Mammary epithelial cell (primary cell): ENCODE results near the gene GGA3.

Source experiments
- EZH2 ChIP-seq: IDR thresholded peaks from 2 replicates; pipeline ENCODE4 v1.6.1; 2012; ENCODE audit warnings: low read length, inconsistent platforms, borderline replicate concordance
- TF ChIP-seq, protein P1 (sequence below), 2 donors: IDR thresholded peaks in 1 of 2; conservative IDR thresholded peaks in 1 of 2; 2 replicates each; pipeline ENCODE4 v1.5.1; 2011 to 2012; ENCODE audit warnings: inconsistent platforms in 2 of 2, low read length in 2 of 2, mild to moderate bottlenecking in 2 of 2, control low read depth in 1 of 2, low read depth in 1 of 2; ENCODE audit not compliant: insufficient read depth in 1 of 2; ENCODE audit errors: extremely low read depth in 1 of 2

DNA sequence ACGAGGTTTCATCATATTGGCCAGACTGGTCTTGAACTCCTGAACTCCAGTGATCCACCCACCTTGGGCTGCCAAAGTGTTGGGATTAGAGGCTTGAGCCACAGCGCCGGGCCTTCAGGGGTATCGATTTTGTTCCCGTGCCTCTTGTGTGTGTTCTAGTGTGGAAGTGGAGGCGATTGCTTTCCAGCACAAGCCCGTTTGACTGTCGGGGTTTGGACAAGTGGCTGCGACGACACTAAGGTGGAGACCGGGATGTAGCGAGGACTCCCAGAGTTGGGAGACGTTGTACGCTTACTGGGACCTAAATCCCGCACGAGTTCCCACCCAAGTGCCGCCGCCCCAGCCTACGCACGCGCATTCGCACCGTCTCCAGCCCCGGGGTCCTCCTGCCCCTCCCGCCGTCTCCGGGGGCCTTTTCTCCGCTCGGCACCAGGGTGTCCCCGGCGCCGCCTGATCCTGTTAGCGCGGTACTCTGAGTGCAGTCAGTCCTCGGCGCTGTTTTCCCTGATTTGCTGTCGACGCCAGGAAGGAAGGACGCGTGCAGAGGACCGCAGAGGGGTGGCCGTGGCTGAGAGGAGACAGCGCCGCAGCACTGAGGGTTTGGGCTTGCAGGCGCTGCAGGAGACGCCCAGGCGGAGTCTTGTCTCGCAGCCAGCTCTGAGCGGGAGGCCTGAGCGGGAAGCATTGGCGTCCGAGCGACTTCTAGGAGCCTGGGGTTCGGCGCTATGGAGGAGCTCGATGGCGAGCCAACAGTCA, 56.2 kb downstream of the GGA3 start, which contains the start of gene NUP85:
- TF ChIP-seq, protein P1, sequence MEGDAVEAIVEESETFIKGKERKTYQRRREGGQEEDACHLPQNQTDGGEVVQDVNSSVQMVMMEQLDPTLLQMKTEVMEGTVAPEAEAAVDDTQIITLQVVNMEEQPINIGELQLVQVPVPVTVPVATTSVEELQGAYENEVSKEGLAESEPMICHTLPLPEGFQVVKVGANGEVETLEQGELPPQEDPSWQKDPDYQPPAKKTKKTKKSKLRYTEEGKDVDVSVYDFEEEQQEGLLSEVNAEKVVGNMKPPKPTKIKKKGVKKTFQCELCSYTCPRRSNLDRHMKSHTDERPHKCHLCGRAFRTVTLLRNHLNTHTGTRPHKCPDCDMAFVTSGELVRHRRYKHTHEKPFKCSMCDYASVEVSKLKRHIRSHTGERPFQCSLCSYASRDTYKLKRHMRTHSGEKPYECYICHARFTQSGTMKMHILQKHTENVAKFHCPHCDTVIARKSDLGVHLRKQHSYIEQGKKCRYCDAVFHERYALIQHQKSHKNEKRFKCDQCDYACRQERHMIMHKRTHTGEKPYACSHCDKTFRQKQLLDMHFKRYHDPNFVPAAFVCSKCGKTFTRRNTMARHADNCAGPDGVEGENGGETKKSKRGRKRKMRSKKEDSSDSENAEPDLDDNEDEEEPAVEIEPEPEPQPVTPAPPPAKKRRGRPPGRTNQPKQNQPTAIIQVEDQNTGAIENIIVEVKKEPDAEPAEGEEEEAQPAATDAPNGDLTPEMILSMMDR (conservative IDR thresholded peaks at IDR 0.05 in 1 of 2, IDR thresholded peaks at IDR 0.05 in 1 of 2; ENCODE audit: extremely low read depth in 1 of 2, insufficient read depth in 1 of 2, low read depth in 1 of 2, low read length in 2 of 2): no peak
- no peak for TF ChIP-seq EZH2
